Fibroblast of skin of right biceps (primary cell): ENCODE data around the gene OBI1.
A peak's percentile ranks its signal among the peaks of the same experiment; 100 is the strongest.

Source experiments
- DNase-seq: peaks from one replicate; pipeline ENCODE4 v3.0.0-alpha.2; 2013

OBI1 gene

GRCh38 chr13:78601874-78602560 is 56.9 kb downstream of the OBI1 start:
- no peak for DNase-seq

- DNase-seq, result no peak
Measured at GRCh38 chr13:78601124-78601873, 57.7 kb downstream of the OBI1 start.

GRCh38 chr13:78600280-78600883 is 58.6 kb downstream of the OBI1 start:
- no peak for DNase-seq

GRCh38 chr13:78599645-78600279 is 59.2 kb downstream of the OBI1 start:
- no peak for DNase-seq

GRCh38 chr13:78598966-78599644 is 59.9 kb downstream of the OBI1 start:
- DNase-seq, result no peak

- no peak for DNase-seq
Measured at GRCh38 chr13:78598116-78598781, 60.7 kb downstream of the OBI1 start.

- no peak for DNase-seq
Measured at GRCh38 chr13:78597602-78597932, 61.4 kb downstream of the OBI1 start.

GRCh38 chr13:78596736-78597601 is 62.0 kb downstream of the OBI1 start:
- no peak for DNase-seq

GRCh38 chr13:78596399-78596735 is 62.6 kb downstream of the OBI1 start:
- no peak for DNase-seq

GRCh38 chr13:78595495-78596398 is 63.2 kb downstream of the OBI1 start:
- no peak for DNase-seq

- no peak for DNase-seq
Measured at GRCh38 chr13:78594456-78594975, 64.4 kb downstream of the OBI1 start.

- DNase-seq, result no peak
Measured at GRCh38 chr13:78593652-78594455, 65.1 kb downstream of the OBI1 start.

- no peak for DNase-seq
Measured at GRCh38 chr13:78593129-78593528, 65.8 kb downstream of the OBI1 start.

GRCh38 chr13:78592584-78592983 is 66.4 kb downstream of the OBI1 start:
- DNase-seq, result no peak

GRCh38 chr13:78589206-78589605 is 69.7 kb downstream of the OBI1 start:
- DNase-seq, result peak; percentile 36

- DNase-seq, result no peak
Measured at GRCh38 chr13:78587395-78587794, 71.6 kb downstream of the OBI1 start.

GRCh38 chr13:78586706-78587105 is 72.2 kb downstream of the OBI1 start:
- DNase-seq, result no peak

GRCh38 chr13:78576261-78576660 is 82.7 kb downstream of the OBI1 start:
- no peak for DNase-seq

GRCh38 chr13:78572459-78572858 is 86.5 kb downstream of the OBI1 start:
- no peak for DNase-seq
